COLO668 (cell line): ENCODE measurements around the gene ITIH3.

Source experiments
- DNase-seq: peaks from one replicate; lab custom pipeline; 2025; ENCODE audit not compliant: unreplicated experiment; lab: John Stamatoyannopoulos, UW

Gene ITIH3

GRCh38 chr3:52843108-52843865 lies 48.7 kb downstream of the ITIH3 start:
- DNase-seq, result no peak

DNA sequence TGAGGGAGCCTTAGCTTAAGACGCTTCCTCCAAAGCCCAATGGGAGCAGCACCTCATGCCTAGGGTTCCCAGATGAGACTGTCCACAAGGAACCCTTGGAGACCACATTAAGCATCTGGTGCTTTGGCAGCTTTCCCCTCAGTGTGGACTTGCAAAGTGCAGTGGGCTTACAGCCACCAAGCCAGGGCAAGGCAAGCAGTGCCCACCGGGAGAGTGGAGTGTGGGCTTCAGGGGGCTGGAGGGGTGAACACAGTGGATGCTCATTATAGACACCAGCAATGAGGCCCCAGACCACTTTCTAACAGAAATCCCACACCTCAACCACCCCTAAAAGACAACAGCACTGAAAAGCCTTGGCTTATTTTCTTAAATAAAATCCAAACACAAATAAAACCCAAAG lies 49.3 kb downstream of the ITIH3 start:
- no peak for DNase-seq

DNA sequence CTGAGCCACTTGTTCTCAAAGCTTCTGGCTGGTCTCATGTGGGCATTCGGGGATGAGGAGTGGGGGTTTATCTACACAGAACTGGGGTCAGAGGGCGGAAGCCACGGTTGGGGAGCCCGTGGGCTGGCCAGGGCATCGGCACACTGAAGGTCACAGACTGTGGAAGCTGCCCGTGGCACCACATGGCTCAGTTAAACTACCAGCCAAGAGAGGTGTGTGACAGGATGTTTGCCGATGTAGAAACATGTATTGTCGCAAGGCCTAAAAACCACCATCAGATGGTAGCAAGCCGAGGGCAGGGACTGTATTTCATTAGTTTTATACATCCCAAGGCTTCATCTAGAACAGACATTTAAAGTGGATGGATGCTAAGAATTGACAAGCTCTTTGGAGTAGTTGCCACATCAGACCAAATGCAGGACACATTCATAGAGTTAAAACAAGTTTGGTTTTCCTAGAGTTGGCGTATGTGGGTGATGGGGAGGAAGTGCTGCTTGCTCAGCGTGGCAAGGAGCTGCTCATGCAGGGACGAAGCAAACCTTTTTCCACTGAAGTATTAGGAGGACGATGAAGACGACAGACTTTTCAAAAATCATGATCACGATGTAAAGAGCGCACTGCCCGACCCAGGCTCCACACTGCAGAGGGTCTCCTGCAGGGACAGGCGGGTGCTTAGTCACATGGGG lies 49.8 kb downstream of the ITIH3 start:
- no peak for DNase-seq

DNA sequence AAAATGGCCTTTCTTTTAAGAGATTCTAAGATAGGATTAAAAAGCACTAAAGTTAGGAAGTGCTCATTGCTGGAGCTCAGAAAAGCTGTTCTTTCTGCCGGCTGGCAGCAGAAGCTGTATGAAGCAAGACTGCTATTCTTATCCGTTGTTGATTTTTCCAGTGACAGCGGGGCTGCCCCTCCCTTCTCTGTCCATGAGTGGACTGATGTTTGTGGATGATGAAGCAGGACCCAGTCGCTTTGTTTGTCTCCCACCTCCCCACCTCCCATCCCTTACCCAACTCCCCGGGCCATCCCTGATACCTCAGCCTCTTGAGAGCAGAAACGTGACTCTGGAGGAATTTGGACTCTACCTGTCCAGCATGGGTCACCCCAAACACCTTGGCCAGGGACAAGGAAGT lies 50.6 kb downstream of the ITIH3 start:
- DNase-seq, result no peak

- DNase-seq, result no peak
Observed at GRCh38 chr3:52845691-52846431, 51.3 kb downstream of the ITIH3 start.

GRCh38 chr3:52846432-52846965 lies 51.9 kb downstream of the ITIH3 start:
- DNase-seq, result no peak

DNA sequence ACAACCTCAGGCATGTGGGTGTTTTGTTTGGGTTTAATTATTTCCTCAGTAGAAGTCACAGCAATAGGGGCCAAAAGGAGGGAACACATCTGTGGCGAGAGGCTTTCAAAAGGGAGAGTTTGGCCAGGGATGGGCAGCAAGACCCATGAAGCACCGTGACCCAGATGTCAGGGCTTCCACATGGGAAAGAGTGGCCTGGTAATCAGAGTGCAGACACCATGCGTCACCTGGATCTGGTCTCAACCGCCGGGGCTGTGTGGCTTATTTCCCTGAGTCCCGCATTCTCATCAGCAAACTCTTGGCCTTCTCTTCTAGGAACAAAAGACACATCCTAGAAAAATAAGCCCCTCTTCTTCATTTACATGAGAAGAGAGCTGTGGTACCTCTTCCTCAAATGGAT lies 52.6 kb downstream of the ITIH3 start:
- DNase-seq, result no peak

- DNase-seq, result no peak
Observed at GRCh38 chr3:52847726-52848125, 53.1 kb downstream of the ITIH3 start.

GRCh38 chr3:52848617-52849016 lies 54.0 kb downstream of the ITIH3 start:
- no peak for DNase-seq

DNA sequence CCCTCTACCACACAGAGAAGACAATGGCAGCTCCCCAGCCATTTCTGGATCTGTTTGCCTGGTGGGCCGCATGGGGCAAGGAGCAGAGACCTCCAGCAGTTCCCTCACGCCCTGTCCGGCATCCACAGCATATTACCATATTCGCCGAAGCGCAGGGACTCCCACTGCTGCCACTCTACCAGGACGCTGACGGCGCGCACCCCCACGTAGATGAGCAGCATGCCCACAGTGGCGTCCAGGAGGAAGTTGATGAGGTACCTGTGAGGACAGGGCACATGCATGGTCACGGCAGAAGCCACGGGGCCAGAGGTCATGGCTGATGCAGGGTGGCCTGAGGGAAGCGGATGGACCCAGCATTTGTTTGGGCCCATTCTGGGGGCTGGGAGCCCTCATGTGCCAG lies 55.1 kb downstream of the ITIH3 start:
- no peak for DNase-seq

- DNase-seq, result peak; percentile 24
Observed at GRCh38 chr3:52851348-52851747, 56.8 kb downstream of the ITIH3 start.

GRCh38 chr3:52852419-52852818 lies 57.8 kb downstream of the ITIH3 start:
- DNase-seq, result no peak

DNA sequence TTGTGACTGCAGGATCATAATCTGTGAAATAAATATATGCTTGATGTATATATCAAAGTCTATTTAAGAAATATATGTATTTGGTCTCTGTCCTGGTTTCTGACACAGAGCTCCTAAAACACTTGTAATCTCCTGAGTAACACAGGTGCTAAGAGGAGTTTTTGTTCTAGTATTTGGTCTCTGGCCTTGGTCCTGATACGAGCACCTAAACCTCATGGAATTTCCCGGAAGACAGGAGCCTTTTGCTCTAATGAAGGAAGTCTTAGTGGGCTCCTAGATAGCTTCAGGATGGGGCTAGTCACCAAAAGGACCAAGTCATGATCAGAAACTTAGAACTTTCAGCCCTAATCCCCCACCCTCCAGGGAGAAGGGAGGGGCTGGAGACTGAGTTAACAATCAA lies 59.4 kb downstream of the ITIH3 start:
- DNase-seq, result no peak

DNA sequence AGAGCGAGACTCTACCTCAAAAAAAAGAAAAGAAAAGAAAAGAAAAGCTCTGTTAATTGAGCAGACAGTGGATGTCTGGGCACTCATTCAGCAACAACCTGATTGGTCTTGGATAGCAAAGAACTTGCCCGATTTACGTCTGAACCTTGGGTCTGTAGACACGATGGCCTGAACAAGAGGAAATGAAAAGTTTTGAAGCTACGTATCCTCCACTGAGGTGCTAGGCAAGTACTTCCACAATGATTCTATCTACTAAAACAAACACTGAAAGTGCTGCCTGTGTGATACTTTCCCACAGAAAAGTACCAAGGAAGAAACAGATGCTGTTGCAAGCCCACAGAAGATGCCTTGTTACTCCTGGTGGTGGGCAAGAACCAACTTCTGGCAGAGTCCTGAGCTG lies 62.1 kb downstream of the ITIH3 start:
- no peak for DNase-seq

DNA sequence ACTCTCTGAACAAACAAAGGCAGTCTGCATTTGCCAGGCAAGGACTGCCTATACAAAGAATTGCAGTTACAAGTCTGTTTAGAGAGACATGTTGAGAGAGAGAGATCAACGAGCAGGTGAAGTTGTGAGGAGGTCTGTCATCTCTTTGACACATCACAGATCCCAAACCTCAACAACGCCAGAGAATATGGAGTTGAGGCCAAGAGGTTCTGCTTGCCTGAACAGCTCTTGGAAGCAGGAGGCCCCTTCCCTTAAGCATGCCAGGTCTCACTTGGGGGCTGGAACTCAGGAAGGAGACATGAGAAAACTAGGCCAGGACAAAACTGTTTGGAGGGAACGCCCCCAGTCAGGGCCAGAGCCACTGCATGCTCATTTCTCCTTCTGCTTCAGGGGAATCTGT lies 62.5 kb downstream of the ITIH3 start:
- no peak for DNase-seq

DNA sequence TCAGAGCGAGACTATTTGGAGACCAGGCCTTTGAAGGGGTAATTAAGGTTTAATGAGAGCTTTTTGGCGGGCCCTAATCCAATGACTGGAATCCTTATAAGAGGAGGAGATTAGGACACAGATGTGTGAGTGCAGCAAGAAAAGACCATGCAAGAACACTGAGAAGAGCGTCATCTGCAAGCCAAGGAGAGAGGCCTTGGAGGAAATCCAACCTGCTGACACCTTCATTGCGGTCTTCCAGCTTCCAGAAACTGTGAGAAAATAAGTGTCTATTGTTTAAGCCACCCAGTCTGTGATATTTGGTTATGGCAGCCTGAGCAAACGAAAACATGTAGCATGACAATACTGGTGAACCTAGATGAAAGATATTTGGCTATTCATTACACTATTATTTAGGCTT lies 63.3 kb downstream of the ITIH3 start:
- DNase-seq, result no peak
